Measurements from ENCODE around the gene DYNC1H1.
"Not testable (repeated sequence)": the region's sequence is repeated elsewhere in the genome, so short reads cannot be mapped to it uniquely, and the experiment has no call there.

Gene DYNC1H1

DNA sequence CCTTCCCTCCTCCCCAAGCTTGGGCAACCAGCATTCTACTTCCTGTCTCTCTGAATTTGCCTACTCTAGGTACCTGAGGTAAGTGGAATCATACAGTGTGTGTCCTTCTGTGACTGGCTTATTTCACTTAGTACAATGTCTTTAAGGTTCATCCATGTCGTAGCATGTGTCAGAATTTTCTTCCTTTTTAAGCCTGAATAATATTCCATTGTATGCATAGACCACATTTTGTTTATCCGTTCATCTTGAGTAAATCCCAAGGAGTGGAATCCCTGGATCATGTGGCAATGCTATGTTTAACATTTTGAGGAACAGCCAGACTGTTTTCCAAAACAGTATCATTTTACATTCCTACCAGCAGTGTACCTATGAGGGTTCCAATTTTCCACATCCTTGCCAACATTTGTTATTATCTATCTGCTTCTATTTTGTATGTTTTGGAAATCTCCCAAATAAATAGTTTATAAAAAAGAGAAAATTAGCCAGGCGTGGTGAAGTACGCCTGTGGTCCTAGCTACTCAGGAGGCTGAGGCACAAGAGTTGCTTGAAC lies 110.1 kb downstream of the DYNC1H1 start:
- peak; percentile 48 for DNase-seq

DNA sequence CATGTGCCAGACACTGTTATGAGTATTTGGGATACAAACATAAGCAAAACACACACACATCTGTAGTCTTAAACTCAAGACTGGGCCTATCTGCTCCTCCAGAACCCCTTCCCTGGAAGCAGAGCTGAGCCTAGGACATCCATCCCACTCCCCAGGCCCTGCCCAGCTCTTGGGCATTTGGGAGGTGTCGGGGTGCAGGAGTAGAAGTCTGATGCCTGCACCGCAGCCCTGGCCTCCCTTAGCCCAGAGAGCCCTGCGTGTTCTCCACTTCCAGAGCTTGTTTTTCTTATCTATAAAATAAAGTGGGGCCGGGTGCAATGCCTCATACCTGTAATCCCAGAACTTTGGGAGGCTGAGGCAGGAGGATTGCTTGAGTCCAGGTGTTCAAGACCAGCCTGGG lies 110.8 kb downstream of the DYNC1H1 start:
- DNase-seq, result peak; percentile 49

DNA sequence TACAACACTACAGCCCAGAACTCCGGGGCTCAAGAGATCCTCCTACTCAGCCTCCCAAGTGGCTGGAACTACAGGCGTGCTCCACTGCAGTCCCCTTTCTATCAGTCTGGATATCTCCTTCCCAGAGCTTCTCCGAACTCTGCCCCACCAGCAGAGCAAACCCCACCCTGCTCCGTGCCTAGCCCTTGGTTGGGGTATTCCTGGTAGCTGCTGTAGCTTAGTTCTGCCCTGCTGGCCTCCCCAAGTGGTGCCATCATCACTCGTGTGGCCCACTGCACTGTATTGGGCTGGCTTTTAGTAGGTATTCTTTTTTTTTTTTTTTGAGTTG lies 113.0 kb downstream of the DYNC1H1 start:
- DNase-seq, result peak; percentile 64

DNA sequence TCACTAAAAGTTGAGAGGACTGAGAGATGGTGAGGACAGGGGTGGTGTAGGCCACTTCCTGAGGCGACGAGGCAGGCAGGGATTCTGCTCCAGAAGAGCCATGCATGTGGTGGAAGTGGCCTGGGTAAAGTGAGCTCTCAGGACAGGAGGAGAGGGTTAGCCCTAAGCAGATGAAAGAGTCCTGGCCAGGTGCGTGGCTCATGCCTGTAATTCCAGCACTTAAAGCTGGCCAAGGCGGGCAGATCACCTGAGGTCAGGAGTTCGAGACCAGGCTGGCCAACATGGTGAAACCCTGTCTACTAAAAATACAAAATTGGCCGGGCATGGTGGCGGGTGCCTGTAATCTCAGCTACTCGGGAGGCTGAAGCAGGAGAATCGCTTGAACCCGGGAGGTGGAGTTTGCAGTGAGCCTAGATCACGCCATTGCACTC lies 114.0 kb downstream of the DYNC1H1 start:
- DNase-seq, result peak; percentile 58

DNA sequence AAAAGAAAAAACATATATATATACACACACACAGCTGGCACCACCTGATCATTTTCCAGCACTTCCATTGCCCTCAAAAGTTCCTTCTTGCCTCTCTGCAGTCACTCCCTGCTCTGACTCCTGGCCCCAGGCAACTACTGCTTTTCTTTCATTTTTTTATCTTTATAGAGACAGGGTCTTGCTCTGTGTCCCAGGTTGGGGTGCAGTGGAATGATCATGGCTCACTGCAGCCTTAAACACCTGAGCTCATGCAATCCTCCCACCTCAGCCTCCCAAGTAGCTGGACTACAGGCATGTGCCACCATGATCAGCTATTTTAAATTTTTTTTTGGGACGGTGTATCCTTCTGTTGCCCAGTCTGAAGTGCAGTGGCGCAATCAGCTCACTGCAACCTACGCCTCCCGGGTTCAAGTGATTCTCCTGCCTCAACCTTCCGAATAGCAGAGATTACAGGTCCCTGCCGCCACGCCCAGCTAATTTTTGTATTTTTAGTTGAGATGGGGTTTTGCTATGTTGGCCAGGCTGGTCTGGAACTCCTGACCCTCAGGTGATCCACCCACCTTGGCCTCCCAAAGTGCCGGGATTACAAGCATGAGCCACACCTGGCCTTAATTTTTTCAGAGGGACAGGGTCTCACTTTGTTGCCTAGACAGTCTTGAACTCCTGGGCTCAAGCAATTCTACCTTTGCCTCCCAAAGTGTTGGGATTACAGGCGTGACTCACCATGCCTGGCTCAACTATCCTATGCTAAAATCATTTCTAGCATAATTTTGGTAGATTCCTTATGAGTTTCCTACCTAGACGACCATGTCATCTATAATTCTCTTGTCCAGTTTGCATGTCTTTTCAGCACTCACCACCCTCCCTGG lies 114.7 kb downstream of the DYNC1H1 start:
- peak; percentile 60 for DNase-seq

DNA sequence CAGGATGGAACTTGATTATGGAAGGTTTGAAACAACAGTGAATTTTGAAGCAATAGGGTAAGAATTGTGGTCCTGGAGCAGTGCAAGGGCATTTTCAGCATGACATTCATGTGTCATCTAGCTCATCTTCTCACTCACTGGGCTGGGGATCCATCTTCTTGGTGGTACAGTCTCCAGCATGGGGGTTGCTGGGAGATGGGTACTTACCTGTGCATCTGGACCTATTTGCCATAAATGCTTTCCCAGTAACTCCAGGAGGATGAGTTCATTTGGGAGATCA lies 115.3 kb downstream of the DYNC1H1 start:
- DNase-seq, result peak; percentile 56

DNA sequence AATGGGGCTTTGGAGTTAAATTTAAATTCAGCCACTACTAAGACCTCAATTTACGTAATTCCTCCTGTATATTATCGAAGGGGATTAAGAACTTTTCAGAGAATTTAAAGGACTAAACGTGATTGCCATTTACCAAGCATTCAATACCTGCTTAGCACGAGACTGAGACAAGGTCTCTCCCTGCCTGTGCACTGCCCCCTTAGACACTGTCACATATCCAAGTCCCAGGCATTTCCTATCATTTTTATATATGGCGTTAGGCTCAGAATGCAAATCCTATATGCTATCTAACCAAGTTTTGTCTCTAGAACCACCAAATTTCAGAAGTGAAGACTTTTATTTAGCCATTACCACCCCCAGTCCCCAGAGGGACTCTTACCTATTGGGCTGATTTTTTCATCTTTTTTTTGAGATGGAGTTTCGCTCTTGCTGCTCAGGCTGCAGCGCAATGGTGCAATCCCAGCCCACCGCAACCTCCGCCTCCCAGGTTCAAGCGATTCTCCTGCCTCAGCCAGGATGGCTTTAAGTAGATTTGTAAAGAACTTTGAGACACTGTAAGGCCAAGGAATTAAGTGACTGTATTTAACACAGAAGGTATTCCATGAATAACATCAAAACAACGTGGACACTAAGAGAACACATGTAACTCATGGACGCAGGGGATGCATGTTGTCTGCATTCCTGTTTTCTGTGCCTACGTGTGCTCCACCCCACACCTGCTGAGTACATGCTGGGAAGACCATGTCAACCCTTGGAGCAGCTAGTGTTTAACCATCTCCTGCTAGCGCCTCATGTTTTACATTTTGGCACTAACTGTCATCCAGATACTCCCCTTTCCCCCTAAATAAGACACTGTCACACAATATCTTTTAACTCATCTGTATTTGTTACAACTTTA lies 116.1 kb downstream of the DYNC1H1 start:
- DNase-seq, result peak; percentile 44

DNA sequence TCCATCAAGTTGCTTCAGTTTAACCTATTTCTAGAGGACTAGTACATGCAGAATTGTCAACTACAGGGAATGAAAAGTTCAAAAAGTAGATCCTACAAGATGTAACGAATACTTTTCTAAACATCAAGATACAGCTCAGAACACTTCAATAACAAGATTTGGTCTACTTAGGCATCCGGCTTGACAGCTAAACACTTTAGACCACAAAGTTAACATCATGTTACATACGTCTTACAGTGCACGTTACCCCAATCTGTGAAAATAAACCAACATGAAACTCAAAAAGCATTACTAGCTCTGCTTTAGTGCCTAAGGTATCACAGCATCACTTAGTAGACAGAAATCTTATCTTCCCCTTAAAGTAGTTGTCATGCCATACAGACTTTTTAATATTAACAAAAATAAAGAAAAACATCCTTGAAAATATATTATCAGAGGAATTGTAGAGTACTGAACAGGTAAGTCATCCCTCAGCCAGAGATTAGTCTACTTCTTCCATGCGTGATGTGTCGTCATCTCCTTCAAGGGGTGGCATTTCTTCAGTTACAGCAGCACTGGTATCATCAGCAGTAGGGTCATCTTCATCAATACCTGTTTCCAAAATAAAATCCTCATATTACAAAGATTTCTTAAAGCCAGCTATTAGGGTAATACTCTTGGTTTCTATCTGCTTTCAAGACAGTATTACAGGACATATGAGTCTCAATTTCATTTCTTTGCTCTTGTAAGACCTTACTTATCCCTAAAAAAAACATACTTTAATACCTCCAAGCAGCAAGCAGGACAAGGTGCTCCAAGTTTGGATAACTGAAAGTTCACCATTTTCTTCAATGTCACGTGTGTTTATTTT lies 117.1 kb downstream of the DYNC1H1 start:
- no peak for DNase-seq

DNA sequence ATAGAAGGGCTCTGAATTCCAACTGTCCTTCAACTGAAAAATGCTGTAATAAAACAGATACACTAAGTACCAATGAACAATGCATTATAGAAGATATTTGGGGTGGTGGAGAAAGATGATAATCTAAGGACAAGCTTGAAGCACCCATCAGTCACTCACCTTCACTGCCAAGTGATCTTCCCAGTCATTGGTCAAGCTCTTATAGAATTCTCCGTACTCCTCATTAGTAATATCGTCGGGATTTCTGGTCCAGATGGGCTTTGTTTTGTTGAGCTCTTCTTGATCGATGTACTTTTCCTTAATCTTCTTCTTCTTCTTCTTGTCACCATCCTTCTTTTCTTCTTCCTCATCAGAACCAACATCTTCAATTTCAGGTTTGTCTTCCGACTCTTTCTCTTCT lies 120.1 kb downstream of the DYNC1H1 start:
- DNase-seq, result not testable (repeated sequence)

DNA sequence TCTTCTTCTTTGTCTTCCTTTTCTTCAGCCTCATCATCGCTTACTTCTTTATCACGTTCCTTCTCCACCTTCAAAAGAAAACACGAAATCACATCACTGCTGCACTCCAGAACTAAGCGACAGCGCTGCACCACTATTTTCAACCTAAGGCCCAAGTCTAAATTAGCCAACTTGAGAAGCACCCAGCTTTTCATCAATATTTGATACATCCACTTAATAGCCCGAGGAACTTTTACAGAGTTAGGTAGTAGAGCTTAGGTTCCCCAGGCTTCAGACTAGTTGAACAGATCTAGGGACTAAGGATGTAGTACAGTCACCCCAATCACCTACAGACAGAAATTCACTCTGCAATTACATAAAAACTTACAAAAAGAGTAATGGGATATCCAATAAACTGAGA lies 120.6 kb downstream of the DYNC1H1 start:
- no peak for DNase-seq

DNA sequence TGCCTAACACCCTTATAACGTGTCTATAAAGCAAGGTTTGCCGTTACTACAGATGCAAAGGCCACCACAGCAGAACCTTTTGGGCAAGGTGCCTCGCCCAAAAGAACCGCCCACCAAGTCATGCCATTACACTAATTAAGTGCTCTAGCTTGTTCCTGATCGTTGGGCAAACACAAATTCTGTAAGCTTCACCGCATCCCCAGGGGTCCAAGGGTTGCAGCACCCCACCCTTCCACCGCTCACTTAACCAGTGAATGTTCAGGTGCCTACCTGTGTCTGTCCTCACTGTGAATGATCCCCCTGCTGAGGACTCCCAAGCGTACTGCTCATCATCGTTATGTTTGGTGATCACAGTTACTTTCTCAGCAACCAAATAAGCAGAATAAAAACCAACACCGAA lies 121.1 kb downstream of the DYNC1H1 start:
- DNase-seq, result peak; percentile 25

DNA sequence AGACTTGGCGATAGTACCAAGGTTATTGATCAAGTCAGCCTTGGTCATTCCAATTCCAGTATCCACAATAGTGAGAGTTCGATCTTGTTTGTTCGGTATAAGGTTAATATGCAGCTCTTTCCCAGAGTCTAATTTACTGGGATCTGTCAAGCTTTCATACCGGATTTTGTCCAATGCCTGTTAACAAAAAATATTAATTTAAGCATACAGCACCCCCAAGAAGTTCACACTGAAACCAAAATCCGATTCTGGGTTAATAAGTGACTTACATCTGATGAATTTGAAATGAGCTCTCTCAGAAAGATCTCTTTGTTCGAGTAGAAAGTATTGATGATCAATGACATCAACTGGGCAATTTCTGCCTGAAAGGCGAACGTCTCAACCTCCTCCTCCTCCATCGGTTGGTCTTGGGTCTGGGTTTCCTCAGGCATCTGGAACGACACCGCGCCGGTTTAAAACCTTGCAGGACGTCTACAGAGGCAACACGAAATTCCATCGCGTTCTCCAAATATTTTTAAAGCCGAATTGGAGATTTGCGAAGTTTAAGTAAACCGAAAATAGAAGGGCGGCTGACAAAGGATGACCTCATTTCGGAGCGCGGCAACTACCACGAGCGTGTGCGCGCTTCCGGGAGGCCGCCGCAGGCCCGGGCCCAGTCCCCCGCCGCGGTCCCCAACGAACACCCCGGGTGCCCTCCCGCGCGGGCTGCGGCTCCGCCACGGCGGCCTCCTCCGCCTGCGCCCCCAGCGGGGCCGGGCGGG lies 121.8 kb downstream of the DYNC1H1 start:
- peak; percentile 77 for DNase-seq

DNA sequence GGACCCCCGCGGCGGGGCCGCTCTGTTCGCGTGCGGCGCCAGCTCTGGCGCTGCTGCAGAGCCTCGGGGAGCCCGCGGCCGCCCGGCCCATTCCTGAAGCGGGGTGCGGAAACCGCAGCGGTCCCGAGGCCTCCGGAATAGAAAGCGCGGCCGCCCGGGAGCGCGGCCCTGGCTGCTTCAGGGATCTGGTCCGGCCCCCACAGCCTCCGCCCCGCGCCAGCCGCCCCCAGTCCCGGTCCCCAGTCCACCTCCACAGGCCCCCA lies 122.3 kb downstream of the DYNC1H1 start:
- no peak for DNase-seq

DNA sequence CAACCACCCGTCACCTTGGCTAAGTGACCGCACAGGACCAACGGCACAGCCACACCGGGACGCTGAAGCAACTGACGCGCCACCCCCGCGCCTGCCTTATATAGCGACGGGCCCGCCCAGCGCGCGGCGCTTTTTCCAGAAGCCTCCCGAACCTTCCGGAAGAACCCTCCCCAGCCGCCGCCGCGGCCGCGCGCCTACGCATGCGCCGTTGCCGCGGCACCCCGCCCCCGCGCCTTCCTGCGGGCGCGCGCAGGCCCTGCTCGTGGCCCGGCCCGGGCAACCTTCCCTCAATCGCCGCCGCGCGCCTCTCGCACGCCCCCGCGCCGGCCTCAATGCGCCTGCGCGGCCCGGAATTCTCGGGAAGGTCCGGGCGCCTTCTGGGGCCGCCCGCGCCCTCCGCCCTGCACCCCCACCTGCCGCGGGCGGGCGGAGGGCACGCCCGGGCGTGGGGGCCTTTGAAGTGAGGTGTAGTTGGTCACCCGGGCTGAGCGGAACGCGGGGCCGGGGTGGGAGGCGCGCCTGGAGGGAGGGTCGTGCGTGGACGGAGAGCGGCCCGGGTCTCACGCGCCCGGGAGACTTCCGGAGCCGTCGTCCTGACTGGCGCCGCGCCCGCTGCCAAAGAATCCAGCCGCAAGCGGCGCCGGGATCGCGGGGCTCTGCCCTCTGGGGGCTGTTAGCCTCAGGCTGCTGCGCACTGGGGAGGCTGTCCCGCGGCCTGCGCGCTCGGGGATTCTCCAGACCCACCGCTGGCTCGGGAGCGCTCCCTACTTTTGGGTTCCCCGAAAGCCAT lies 122.8 kb downstream of the DYNC1H1 start, which contains the start of gene HSP90AA1:
HSP90AA1 (minus strand) TSS at position 73 of the 790 bp plus-strand sequence. CDS start 666 bp downstream, outside the sequence.
- DNase-seq, result peak; percentile 96

DNA sequence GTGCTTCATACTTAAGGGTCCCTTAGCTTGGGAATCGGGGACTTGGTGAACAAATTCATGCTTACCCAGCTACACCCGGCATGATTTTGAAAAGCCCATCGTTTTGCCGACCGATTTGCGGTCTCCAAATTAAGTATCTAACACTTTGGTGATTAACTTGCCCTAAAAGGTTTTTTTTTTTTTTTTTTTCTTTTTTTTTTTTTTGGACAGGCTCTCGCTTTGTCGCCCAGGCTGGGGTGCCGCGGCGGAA lies 123.3 kb downstream of the DYNC1H1 start:
- no peak for DNase-seq

DNA sequence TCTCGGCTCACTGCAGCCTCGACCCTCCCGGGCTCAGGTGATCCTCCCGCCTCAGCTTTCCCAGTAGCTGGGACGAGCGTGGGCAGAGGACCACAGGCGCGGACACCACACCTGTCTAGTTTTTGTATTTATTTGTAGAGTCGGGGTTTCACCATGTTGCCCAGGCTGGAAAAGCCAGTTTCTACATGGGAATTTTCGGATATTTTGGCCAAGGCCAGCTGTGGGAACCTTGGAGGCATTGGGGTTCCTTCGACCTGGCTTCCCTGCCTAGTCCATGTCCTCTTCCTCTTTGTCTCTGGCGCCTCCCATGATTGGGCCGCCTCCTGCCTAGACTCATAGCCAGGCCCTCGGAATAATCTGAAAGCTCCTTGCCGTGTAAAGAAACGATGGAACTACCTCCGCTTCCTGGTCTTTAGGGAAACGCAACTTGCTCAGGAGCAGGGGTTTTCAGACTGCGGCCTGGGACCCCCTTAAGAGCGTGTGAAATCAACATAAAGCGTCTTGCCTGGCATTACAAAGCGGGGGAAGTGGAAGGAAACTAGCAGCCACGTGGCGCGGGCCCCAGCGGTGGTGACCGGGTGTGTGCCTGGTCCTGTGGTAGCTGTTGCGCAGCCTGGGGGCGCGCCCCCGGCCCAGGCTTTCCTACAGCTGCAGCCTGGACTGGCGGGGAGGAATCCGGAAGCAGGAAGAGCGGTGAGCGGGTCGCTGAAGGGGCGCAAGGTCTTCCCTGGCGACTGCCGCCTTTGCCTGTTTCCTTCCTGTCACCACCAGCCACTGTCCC lies 123.8 kb downstream of the DYNC1H1 start:
- peak; percentile 66 for DNase-seq

DNA sequence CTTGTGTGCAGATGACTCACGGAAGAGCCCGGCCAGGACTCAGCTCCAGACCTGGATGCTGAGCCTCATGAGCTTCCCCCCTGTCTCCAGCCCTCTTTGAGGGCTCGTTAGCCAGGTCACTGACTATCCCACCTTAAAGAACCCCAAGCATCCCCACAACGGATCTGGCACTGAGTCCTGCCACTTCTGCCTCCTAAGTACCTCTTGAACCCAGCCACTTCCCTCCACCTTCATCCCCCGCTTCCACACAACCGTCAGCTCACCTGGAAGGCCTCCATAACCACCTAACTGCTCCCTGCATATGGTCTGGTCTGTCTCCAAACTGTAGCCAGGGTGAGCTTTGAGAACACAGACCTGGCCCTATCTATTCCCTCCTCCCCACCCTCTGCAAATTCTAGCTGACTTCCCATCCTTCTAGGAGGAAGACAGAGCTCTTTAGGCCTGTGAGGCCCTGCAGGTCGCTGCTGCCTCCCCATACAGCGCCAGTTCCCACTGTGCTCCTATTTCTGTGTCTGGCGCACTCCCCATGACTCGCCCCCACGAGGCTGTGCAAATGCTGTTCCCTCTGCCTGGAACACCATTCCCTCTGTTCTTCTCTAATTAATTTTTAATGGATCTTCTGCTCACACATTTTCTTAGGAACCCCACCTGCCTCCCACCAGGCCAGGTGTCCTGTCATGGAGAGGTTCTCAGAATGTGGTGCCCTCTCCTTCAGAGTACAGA lies 125.4 kb downstream of the DYNC1H1 start:
- no peak for DNase-seq

DNA sequence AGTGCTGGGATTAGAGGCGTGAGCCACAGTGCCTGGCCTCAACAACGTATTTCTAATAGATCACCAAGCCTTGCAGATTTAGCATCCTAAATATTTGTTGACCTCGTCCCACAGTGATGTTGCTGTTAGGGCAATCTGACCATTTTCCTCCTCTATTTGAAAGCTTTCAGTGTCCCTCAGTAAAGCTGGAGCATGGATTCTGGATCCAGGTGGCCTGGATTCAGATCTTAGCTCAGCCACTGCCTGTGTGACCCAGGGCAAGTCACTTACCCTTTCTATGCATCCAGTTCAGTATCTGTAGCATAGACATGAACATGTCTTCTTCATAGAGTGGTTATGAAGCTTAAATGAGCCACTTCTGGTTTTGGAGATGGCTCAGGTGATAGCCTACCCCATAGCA lies 126.3 kb downstream of the DYNC1H1 start:
- DNase-seq, result no peak

DNA sequence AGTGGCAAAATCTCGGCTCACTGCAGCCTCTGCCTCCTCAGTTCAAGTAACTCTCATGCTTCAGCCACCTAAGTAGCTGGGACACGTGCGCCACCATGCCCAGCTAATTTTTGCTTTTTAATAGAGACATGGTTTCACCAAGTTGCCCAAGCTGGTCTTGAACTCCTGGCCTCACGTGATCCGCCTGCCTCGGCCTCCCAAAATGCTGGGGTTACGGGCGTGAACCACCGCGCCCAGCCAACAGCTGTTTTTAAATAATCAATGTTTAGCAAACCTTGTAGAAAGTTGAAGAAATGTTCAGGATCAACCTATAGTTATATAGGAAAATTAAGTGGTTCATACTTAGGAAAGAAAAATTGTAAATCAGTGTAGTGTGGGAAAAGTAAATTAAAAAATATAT lies 128.4 kb downstream of the DYNC1H1 start:
- DNase-seq, result no peak

DNA sequence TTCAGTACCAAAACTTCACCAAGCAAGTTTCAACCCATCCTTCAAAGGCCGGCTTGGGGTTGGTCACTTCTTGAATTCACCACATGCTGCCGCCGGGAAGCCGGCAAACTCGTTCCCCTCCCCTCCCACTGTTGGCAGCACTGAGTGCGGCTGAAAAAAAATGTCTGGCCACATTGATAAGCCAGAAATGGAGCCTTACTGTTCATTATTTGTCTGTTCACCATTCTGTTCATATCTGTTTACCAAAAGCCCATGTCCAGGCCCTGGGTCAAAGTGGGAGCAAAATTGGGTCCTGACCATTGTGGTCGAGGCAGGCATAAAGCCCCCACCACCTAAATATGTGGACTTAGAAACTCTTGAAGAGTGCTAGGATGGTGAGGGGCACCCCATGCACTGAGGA lies 129.7 kb downstream of the DYNC1H1 start:
- DNase-seq, result no peak

Data from CD4-positive, alpha-beta T cell treated with Interleukin-12 subunit alpha and Interleukin-12 subunit beta, for 1 hour (primary cell).